Activated naive CD8-positive, alpha-beta T cell (primary cell): ENCODE measurements around the gene PODXL.
"Not testable (repeated sequence)": the region's sequence is repeated elsewhere in the genome, so short reads cannot be mapped to it uniquely, and the experiment has no call there.

Experiments
- H3K27ac Mint-ChIP-seq: one replicate; pipeline ENCODE4 v1.8.0; 2021; ENCODE audit warnings: mixed read lengths
- H3K27me3 Mint-ChIP-seq: one replicate; pipeline ENCODE4 v1.8.0; 2021; ENCODE audit warnings: mixed read lengths
- H3K36me3 Mint-ChIP-seq: one replicate; pipeline ENCODE4 v1.8.0; 2021; ENCODE audit warnings: mixed read lengths
- H3K4me1 Mint-ChIP-seq: one replicate; pipeline ENCODE4 v1.8.0; 2021; ENCODE audit warnings: low read depth, mixed read lengths
- H3K4me3 Mint-ChIP-seq: one replicate; pipeline ENCODE4 v1.8.0; 2021; ENCODE audit warnings: mild to moderate bottlenecking, mixed read lengths
- H3K9me3 Mint-ChIP-seq: one replicate; pipeline ENCODE4 v1.8.0; 2021; ENCODE audit warnings: low read depth, mixed read lengths

The PODXL gene

DNA sequence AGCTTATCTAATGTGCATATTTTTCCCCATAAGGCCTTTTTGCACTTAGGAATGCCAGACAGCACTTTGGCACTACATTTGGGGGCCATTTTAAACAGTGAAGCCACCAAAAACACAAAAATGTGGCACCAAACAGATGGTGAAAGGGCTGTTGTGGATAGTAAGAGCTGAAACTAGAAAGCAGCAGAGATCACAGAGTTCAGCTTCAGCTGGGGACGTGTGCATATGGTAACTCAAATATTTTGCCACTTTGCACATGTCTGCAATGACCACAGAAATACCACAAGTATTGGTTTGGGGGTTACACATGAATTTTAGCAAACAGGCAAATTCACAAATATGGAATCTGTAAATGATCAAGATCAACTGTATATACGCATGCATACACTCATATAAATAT lies 72.8 kb downstream of the PODXL start:
- Mint-ChIP-seq H3K9me3 (no peaks in the 10 kb centered on the region), H3K36me3 (no peaks in the 10 kb centered on the region), H3K27ac (no peak overlapping the region), H3K27me3 (no peaks in the 10 kb centered on the region), H3K4me3 (no peak overlapping the region), H3K4me1 (no peaks in the 10 kb centered on the region)

DNA sequence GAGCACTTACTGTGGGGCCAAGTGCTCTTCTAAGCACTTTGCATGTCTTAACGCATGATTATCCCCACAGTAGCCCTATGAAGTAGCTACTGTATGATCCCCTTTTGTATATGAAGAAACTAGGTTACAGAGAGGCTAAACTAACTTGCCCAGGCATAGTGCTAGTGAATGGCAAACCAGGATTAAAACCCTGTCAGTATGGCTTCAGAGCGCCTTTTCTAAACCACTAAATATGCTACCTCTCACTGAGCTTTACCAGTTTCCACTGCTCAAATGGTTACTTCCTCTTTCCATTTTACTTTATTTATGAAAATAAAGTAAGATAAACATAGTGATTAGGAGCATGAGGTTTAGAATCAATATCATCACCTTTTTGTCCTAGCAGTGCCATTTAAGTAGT lies 73.6 kb downstream of the PODXL start:
- Mint-ChIP-seq H3K27ac (no peak overlapping the region), H3K4me1 (no peaks in the 10 kb centered on the region), H3K27me3 (no peaks in the 10 kb centered on the region), H3K36me3 (no peaks in the 10 kb centered on the region), H3K9me3 (no peaks in the 10 kb centered on the region), H3K4me3 (no peak overlapping the region)

DNA sequence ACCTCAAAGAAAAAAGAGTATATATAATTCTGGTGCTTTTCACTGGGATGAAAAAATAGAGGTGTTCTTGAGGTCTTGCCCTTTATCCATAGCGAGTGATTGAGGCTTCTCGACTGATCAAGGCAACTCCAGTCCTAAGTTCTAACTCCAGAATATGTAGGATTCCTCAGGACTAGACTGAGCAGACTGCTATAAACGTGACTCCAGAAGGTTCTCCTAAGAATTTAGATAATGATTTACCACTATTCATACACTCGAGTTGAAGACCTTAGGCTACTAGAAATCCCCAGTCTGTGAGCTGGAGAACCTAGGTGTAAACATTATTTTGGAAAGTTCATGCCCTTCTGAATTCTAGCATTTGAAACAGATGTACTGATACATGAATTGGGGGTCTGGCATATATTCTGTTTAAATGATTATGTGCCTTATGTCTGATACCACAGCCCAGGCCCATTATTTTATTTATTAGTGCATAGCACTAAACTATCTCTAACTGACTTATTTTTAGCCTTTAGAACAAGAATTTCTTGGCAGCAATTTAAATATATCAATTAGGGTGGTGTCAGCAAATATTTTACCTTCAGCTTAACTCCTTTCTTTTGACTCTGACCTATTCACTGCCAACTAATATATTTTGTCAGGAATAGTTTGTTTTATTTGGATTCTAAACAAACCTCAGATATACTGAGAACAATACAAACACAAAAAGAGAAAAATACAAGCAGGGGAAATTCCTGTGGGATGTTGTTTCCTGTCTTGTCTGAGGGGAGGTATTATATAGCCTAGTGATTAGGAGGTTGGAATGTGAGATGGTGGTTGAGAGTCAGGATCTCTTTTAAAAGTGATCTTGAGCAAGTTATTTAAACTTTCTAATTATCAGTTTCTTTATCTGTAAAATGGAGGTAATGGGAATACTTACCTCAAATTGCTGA lies 75.8 kb downstream of the PODXL start:
- Mint-ChIP-seq H3K4me3 (no peak overlapping the region), H3K9me3 (no peaks in the 10 kb centered on the region), H3K27me3 (no peaks in the 10 kb centered on the region), H3K4me1 (no peaks in the 10 kb centered on the region), H3K36me3 (no peaks in the 10 kb centered on the region), H3K27ac (no peak overlapping the region)

DNA sequence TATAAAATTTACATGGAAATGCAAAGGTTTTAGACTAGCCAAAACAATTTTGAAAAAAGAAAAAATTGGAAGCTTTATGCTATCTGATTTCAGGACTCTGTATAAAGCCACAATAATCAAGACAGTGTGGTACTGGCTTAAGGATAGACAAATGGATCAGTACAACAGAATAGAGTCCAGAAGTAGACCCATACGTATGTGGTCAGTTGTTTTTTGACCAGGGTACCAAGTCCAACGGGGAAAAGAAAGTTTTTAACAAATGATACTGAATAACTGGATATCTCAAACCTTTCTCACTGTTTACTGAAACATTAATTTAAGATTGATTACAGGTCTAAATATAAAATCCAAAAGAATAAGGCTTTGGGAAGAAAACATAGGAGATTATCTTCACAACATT lies 79.7 kb downstream of the PODXL start:
- Mint-ChIP-seq H3K4me1 (no peaks in the 10 kb centered on the region), H3K27ac (no peak overlapping the region), H3K36me3 (peaks cover 10% of the 10 kb centered on the region), H3K4me3 (no peak overlapping the region), H3K27me3 (no peaks in the 10 kb centered on the region), H3K9me3 (no peaks in the 10 kb centered on the region)

DNA sequence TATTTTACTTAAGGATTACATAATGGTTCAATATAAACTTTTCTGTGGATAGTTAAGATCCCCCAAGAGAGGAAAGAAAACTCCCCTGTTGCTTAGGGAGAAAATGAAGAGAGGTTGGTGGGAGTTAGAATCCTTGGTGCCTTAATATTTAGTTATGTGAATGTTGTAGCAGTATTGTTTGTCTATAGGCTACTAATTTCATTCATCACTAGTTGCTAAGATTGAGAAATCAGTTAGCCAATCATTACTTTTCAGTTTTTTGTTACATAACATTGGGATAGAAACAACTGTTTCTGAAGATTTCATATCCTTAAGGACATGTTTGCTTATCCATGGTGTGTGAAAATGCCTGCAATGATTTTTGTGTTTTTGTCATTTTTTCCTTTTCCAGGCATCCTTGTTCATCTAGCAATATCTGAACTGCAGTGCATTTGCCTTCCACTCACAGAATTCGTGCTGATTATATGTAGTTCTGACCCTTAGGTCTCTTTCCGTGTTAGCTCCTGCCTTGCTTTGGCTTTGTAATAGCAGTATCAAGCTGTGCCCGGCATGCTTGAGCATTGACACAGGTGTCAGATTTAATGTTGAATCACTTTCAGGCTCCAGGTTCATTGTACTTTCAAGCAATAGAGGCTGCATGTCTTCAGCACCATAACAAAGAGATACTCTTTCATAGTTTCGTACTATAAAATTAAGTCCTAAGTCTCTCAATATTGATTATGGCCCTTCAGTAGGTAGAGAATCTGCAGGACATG lies 85.0 kb downstream of the PODXL start:
- Mint-ChIP-seq H3K4me1 (no peaks in the 10 kb centered on the region), H3K36me3 (peaks cover 18% of the 10 kb centered on the region)

DNA sequence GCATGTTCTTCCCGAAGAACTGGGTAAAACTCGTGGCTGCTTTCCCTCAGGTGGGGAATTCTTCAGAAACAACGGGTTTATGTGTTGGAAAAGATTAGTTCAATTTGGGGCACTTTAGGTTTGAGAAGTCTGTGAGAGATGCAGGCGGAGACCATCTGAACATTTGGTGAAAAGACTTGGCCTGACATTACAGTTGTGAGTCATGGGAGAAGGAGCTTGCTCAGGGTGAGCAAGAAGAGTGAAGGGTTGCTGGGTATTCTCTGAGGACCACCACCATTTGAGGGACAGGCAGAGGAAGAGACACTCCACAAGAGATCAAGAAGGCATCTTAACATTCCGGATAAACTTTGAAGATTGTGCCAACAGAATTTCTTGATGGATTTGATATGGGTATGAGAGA lies 88.6 kb downstream of the PODXL start:
- Mint-ChIP-seq H3K4me3 (no peak overlapping the region), H3K36me3 (peaks cover 8% of the 10 kb centered on the region), H3K27me3 (no peaks in the 10 kb centered on the region), H3K9me3 (no peaks in the 10 kb centered on the region), H3K27ac (no peak overlapping the region), H3K4me1 (no peaks in the 10 kb centered on the region)

More for the DNA sequence above, 85.0 kb downstream of the PODXL start:
- H3K4me3 Mint-ChIP-seq, result no peak overlapping the region
- no peaks in the 10 kb centered on the region for H3K9me3 Mint-ChIP-seq
- H3K27me3 Mint-ChIP-seq, result no peaks in the 10 kb centered on the region
- H3K27ac Mint-ChIP-seq, result no peak overlapping the region

DNA sequence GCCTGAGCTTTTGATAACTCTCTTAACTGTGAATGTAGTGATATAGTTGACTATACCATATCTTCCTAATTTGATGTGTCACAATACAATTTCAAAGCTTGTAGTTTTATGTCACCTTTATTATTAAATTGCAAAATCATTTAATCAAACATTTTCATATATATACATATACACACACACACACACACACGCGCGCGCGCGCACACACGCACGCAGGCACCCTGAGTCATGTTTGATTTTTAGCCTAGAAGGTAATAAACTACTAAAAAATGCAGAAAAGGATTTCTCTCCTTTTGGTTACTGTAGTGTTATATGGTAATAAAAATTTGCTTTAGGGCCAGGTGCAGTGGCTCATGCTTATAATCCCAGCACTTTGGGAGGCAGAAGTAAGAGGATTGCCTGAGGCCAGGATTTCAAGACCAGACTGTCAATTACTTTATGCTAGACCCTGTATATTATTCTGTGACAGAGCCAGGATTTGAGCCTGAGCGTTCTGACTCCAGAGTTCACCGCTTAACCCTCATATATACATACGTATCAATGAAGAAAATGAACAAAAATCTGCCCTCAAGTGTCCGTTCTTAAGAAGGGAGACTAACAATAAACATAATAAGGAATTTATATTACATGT lies 89.6 kb downstream of the PODXL start:
- no peak overlapping the region for H3K27ac Mint-ChIP-seq
- H3K9me3 Mint-ChIP-seq, result no peaks in the 10 kb centered on the region
- no peaks in the 10 kb centered on the region for H3K27me3 Mint-ChIP-seq
- H3K4me3 Mint-ChIP-seq, result no peak overlapping the region
- peaks cover 13% of the 10 kb centered on the region for H3K36me3 Mint-ChIP-seq
- no peaks in the 10 kb centered on the region for H3K4me1 Mint-ChIP-seq

DNA sequence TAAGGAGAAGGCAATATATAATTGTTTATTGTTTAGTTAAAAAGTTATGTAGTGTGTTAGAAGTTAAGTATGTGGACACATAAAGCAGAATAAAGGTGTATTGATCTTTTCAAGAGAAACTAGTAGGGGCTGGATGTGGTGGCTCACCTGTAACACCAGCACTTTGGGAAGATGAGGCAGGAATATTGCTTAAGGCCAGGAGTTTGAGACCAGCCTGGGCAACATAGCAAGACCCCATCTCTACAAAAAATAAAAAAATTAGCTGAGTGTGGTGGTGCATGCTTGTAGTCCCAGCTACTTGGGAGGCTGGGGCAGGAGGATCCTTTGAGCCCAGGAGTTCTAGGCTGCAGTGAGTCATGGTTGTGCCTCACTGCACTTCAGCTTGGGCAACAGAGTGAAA lies 93.7 kb downstream of the PODXL start:
- H3K9me3 Mint-ChIP-seq, H3K4me1 Mint-ChIP-seq, H3K27ac Mint-ChIP-seq, H3K4me3 Mint-ChIP-seq, H3K27me3 Mint-ChIP-seq: not testable (repeated sequence)
- H3K36me3 Mint-ChIP-seq, result peaks cover 10% of the 10 kb centered on the region

DNA sequence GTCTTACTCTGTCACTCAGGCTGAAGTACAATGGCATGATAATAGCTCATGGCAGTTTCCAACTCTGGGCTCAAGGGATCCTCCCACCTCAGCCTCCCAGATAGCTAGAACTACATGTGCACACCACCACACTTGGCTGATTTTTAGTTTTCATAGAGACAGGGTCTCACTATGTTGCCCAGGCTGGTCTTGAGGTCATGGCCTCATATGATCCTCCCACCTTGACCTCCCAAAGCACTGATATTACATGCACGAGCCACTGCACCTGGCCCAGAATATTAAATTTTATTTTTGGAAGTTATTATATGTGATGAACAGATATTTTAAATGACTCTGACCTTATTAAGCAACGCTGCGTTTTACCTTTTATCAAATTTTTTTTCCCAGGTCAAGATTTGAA lies 94.4 kb downstream of the PODXL start:
- Mint-ChIP-seq H3K4me1 (peaks cover 2% of the 10 kb centered on the region), H3K27me3 (no peaks in the 10 kb centered on the region), H3K9me3 (no peaks in the 10 kb centered on the region), H3K27ac (no peak overlapping the region), H3K36me3 (peaks cover 9% of the 10 kb centered on the region), H3K4me3 (no peak overlapping the region)

DNA sequence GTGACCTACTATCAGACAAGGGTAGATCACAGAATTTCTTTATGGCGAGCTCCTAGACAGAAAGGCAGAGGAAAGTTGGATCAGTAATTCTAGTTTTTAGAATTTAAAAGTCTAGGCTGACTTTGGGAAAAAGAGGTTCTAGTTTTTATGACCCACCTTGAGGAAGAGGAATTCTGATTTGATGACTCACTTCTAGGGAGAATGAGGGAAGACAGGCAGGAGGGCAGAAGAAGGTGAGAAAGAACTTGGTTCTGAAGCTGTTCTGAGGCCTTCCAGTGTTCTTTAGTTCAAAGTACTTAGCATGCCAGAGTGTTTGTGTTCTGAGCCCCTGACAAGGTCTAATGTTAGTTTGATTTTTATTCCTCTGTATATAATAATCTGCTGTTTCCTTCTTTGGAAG lies 97.2 kb downstream of the PODXL start:
- Mint-ChIP-seq H3K27me3 (no peaks in the 10 kb centered on the region), H3K4me1 (peaks cover 2% of the 10 kb centered on the region), H3K9me3 (no peaks in the 10 kb centered on the region), H3K4me3 (no peak overlapping the region), H3K36me3 (peaks cover 14% of the 10 kb centered on the region), H3K27ac (no peak overlapping the region)

DNA sequence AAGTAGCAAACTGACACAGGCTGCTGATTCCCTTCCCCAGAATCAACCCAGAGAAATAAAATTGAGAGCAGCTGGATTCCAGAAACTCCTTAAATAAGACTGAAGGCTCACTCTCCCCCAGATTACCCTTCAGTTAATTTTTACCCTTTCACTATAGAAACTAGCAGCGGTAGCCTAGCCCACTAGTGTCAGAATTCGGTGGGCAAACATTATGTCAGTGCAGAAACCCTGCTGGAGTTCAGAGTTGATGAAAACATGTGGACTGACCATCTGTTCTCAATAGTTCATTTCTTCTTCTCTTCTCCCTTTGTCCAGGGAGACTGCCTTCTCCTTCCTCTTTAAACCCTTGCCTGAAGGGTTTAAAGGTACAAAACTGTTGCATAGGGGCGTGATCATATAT lies 100.1 kb downstream of the PODXL start:
- no peak overlapping the region for H3K27ac Mint-ChIP-seq
- no peak overlapping the region for H3K4me3 Mint-ChIP-seq
- no peaks in the 10 kb centered on the region for H3K9me3 Mint-ChIP-seq
- H3K4me1 Mint-ChIP-seq, result peaks cover 2% of the 10 kb centered on the region
- H3K36me3 Mint-ChIP-seq, result peaks cover 13% of the 10 kb centered on the region
- H3K27me3 Mint-ChIP-seq, result no peaks in the 10 kb centered on the region

DNA sequence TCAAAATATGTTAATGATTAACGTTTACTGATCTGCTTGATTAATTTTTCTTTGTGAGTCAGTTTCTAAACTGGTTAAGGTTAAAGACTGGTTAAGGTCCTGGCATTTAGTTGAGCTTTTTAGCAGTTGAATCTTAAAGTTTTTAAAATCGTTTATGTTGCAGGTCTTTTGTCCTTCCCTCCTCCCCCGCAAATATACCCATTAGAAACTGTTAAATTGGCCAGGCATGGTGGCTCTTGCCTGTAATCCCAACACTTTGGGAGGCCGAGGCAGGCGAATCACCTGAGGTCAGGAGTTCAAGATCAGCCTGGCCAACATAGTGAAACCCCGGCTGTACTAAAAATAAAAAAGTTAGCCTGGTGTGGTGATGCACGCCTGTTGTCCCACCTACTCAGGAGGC lies 100.9 kb downstream of the PODXL start:
- no peaks in the 10 kb centered on the region for H3K9me3 Mint-ChIP-seq
- peaks cover 2% of the 10 kb centered on the region for H3K4me1 Mint-ChIP-seq
- H3K27me3 Mint-ChIP-seq, result no peaks in the 10 kb centered on the region
- no peak overlapping the region for H3K27ac Mint-ChIP-seq
- peaks cover 11% of the 10 kb centered on the region for H3K36me3 Mint-ChIP-seq
- no peak overlapping the region for H3K4me3 Mint-ChIP-seq

DNA sequence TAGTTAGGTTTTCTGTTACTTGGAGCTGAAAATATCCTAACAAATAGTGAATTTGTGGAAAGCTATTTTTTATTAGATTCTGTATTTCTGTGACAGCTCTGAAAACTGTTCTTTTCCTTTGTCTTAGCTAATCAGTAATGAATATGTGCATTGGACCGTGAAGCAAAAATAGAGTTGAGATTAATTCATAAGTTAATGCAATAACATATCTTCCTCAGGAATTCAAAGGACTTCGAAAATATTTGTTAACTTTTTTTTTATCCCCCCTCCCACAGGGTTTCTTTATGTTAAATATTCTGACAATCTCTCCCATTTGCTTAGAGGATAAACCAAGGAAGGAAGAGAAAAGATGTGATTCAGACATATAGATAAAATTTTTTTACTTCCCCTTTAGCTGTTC lies 101.4 kb downstream of the PODXL start:
- Mint-ChIP-seq H3K27me3 (no peaks in the 10 kb centered on the region), H3K36me3 (peaks cover 11% of the 10 kb centered on the region), H3K9me3 (no peaks in the 10 kb centered on the region), H3K27ac (no peak overlapping the region), H3K4me1 (peaks cover 2% of the 10 kb centered on the region), H3K4me3 (no peak overlapping the region)

DNA sequence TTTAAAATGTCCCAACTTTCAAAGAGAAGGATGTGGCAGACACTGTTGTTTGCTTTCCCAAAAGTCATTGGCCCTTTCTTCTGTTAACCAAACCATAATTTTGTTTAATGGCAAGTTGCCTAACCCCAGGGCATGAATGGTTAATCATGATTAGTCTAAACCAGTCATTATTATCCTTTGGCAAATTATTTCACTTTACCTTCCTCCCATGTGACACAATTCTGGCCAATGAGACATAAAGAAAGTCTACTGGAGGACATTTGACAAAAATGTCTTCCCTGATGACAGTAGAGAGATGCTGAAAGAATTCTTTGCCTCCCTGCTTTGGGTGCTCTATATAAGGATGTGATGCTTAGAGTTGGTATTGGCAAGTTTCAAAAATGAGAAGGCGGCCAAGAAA lies 101.9 kb downstream of the PODXL start:
- H3K9me3 Mint-ChIP-seq, result no peaks in the 10 kb centered on the region
- no peak overlapping the region for H3K4me3 Mint-ChIP-seq
- no peaks in the 10 kb centered on the region for H3K4me1 Mint-ChIP-seq
- peaks cover 11% of the 10 kb centered on the region for H3K36me3 Mint-ChIP-seq
- no peaks in the 10 kb centered on the region for H3K27me3 Mint-ChIP-seq
- H3K27ac Mint-ChIP-seq, result no peak overlapping the region
